H1 (cell line): ENCODE results near the gene RASD2. TPM values are rescaled to one million over a fixed set of nuclear protein-coding genes. Genes with fewer than 3 reads are reported as not detected.

ENCODE experiments used
- CTCF ChIA-PET: fragments of 300-600 bp; sonication (Branson Sonifier 250); formaldehyde crosslinking; loops from one replicate; lab custom pipeline; 2021; ENCODE audit not compliant: partially characterized antibody; lab: Charles Lee
- POLR2A ChIA-PET: fragments of 300-600 bp; sonication (Branson Sonifier 250); formaldehyde crosslinking; loops from one replicate; lab custom pipeline; 2021; ENCODE audit warnings: inconsistent platforms; ENCODE audit not compliant: partially characterized antibody; lab: Charles Lee
- DNase-seq, 2 experiments: peaks; one replicate each; pipeline versions ENCODE4 v3.0.0 to v3.0.0-alpha.2; 2010 to 2022; ENCODE audit warnings: low spot score in 2 of 2, low read depth in 1 of 2, mixed read lengths in 1 of 2
- FAIRE-seq: peaks from 2 replicates; lab custom pipeline; 2011; peaks lifted over from hg19 to GRCh38; lab: Jason Lieb, UNC
- H2AFZ ChIP-seq: 2 replicates; pipeline ENCODE4 v1.8.1; 2012; ENCODE audit warnings: low read length, inconsistent platforms
- H2AK5ac ChIP-seq: 2 replicates; pipeline ENCODE4 v1.6.1; 2013; ENCODE audit warnings: low read depth, low read length
- H2BK120ac ChIP-seq: replicated peaks from 2 replicates; pipeline ENCODE3; 2013; ENCODE audit warnings: low read depth, low read length, inconsistent platforms
- H2BK12ac ChIP-seq: 2 replicates; pipeline ENCODE4 v1.6.1; 2013; ENCODE audit warnings: low read depth, low read length
- H2BK15ac ChIP-seq: 2 replicates; pipeline ENCODE4 v1.6.1; 2013; ENCODE audit warnings: low read length
- H2BK20ac ChIP-seq: 2 replicates; pipeline ENCODE4 v1.6.1; 2013; ENCODE audit warnings: low read length
- H2BK5ac ChIP-seq: 2 replicates; pipeline ENCODE4 v1.6.1; 2013; ENCODE audit warnings: low read depth, low read length
- H3K14ac ChIP-seq: 2 replicates; pipeline ENCODE4 v1.6.1; 2013; ENCODE audit warnings: inconsistent platforms; ENCODE audit not compliant: insufficient read length
- H3K18ac ChIP-seq: 2 replicates; pipeline ENCODE4 v1.6.1; 2013; ENCODE audit warnings: low read length; ENCODE audit errors: extremely low read depth
- H3K23ac ChIP-seq: 2 replicates; pipeline ENCODE4 v1.6.1; 2013; ENCODE audit warnings: inconsistent platforms; ENCODE audit not compliant: insufficient read length
- H3K23me2 ChIP-seq: 2 replicates; pipeline ENCODE4 v1.6.1; 2013; ENCODE audit warnings: low read depth, low read length
- H3K27ac ChIP-seq: 2 replicates; pipeline ENCODE4 v1.6.1; 2011; ENCODE audit warnings: low read depth, low read length, inconsistent platforms
- H3K27me3 ChIP-seq, 4 experiments: replicated peaks in 1 of 4; 1 replicate in 1 of 4; 2 replicates in 3 of 4; pipeline versions ENCODE4 v1.6.1 to v1.8.1; 2011 to 2013; ENCODE audit warnings: low read length in 3 of 4, mild to moderate bottlenecking in 3 of 4, inconsistent platforms in 2 of 4, mixed read lengths in 2 of 4, moderate library complexity in 1 of 4; ENCODE audit not compliant: control insufficient read depth in 3 of 4, insufficient read depth in 3 of 4; ENCODE audit errors: extremely low read depth in 1 of 4
- H3K36me3 ChIP-seq, 4 experiments: 2 replicates each; pipeline versions ENCODE4 v1.6.1 to v1.8.1; 2011 to 2013; ENCODE audit warnings: mild to moderate bottlenecking in 4 of 4, low read length in 3 of 4, moderate library complexity in 2 of 4, control low read depth in 1 of 4, inconsistent platforms in 1 of 4; ENCODE audit not compliant: insufficient read depth in 4 of 4, control insufficient read depth in 2 of 4
- H3K4ac ChIP-seq: replicated peaks from 2 replicates; pipeline ENCODE3; 2013; ENCODE audit warnings: low read length, low read depth, mixed read lengths, inconsistent platforms; ENCODE audit not compliant: insufficient read length
- H3K4me1 ChIP-seq, 4 experiments: replicated peaks in 1 of 4; 1 replicate in 1 of 4; 2 replicates in 3 of 4; pipeline versions ENCODE4 v1.6.1 to v1.8.1; 2011 to 2013; ENCODE audit warnings: low read length in 3 of 4, inconsistent platforms in 2 of 4, mixed read lengths in 1 of 4; ENCODE audit not compliant: insufficient read depth in 4 of 4, control insufficient read depth in 3 of 4
- H3K4me2 ChIP-seq, 2 experiments: 2 replicates each; pipeline versions ENCODE4 v1.6.1 to v1.8.1; 2011 to 2013; ENCODE audit warnings: low read depth in 2 of 2, low read length in 2 of 2, control low read depth in 1 of 2, inconsistent platforms in 1 of 2, mild to moderate bottlenecking in 1 of 2; ENCODE audit not compliant: insufficient read depth in 1 of 2
- H3K4me3 ChIP-seq, 4 experiments: fragments of 200-600, 300-600 bp in 1 of 4; sonication (generic), shearing (Covaris generic), sonication (Bioruptor Twin) in 1 of 4; 2 replicates each; pipeline versions ENCODE4 v1.5.1 to v1.8.1; 2011 to 2016; ENCODE audit warnings: low read length in 4 of 4, low read depth in 3 of 4, control low read depth in 2 of 4, inconsistent platforms in 2 of 4, mild to moderate bottlenecking in 2 of 4, mixed read lengths in 1 of 4, moderate library complexity in 1 of 4; ENCODE audit not compliant: insufficient read depth in 2 of 4; ENCODE audit errors: extremely low read depth in 1 of 4
- H3K56ac ChIP-seq: replicated peaks from 2 replicates; pipeline ENCODE3; 2013; ENCODE audit warnings: low read depth, mild to moderate bottlenecking, mixed read lengths, low read length, inconsistent platforms; ENCODE audit not compliant: insufficient read length
- H3K79me1 ChIP-seq: 2 replicates; pipeline ENCODE4 v1.6.1; 2013; ENCODE audit warnings: low read depth, low read length, control low read depth
- H3K79me2 ChIP-seq, 2 experiments: 2 replicates each; pipeline versions ENCODE4 v1.6.1 to v1.8.1; 2012 to 2013; ENCODE audit warnings: low read length in 2 of 2, mild to moderate bottlenecking in 2 of 2, inconsistent platforms in 1 of 2; ENCODE audit not compliant: insufficient read depth in 2 of 2, control insufficient read depth in 1 of 2
- H3K9ac ChIP-seq, 4 experiments: replicated peaks in 1 of 4; 1 replicate in 1 of 4; 2 replicates in 3 of 4; pipeline versions ENCODE4 v1.6.1 to v1.8.1; 2011 to 2013; ENCODE audit warnings: low read depth in 3 of 4, low read length in 3 of 4, control low read depth in 2 of 4, mild to moderate bottlenecking in 2 of 4, moderate library complexity in 2 of 4, inconsistent platforms in 1 of 4; ENCODE audit errors: extremely low read depth in 1 of 4
- H3K9me3 ChIP-seq, 2 experiments: 2 replicates each; pipeline versions ENCODE4 v1.6.1 to v1.8.1; 2012 to 2013; ENCODE audit warnings: mild to moderate bottlenecking in 2 of 2, moderate library complexity in 2 of 2, control low read depth in 1 of 2, inconsistent platforms in 1 of 2, low read depth in 1 of 2, low read length in 1 of 2, mixed read lengths in 1 of 2; ENCODE audit not compliant: insufficient read depth in 2 of 2
- H4K20me1 ChIP-seq, 2 experiments: replicated peaks in 1 of 2; 2 replicates each; pipeline versions ENCODE3 to v1.8.1; 2011 to 2013; ENCODE audit warnings: inconsistent platforms in 2 of 2, low read length in 2 of 2, mild to moderate bottlenecking in 1 of 2; ENCODE audit not compliant: insufficient read depth in 2 of 2, control insufficient read depth in 1 of 2
- H4K5ac ChIP-seq: 2 replicates; pipeline ENCODE4 v1.6.1; 2013; ENCODE audit warnings: low read length, low read depth, mixed read lengths, inconsistent platforms; ENCODE audit not compliant: insufficient read length
- H4K8ac ChIP-seq: 2 replicates; pipeline ENCODE4 v1.8.0; 2013; ENCODE audit warnings: mild to moderate bottlenecking, moderate library complexity, low read length, inconsistent platforms; ENCODE audit not compliant: insufficient read depth; ENCODE audit errors: extremely low read depth
- H4K91ac ChIP-seq: replicated peaks from 2 replicates; pipeline ENCODE3; 2013; ENCODE audit warnings: low read length, mixed read lengths, inconsistent platforms; ENCODE audit not compliant: insufficient read length
- ASH2L ChIP-seq: fragments of 200-600, 300-600 bp; sonication (generic); IDR thresholded peaks from one replicate; pipeline ENCODE4 v1.7.1; 2017; ENCODE audit warnings: low read length
- CREB1 ChIP-seq: IDR thresholded peaks from 2 replicates; pipeline ENCODE4 v1.6.1; 2012; ENCODE audit warnings: inconsistent platforms
- HDAC2 ChIP-seq, 2 experiments: fragments of 300-600 bp in 1 of 2; sonication (generic) in 1 of 2; IDR thresholded peaks; 2 replicates each; pipeline ENCODE4 v1.6.1; 2011 to 2012; ENCODE audit warnings: low read depth in 2 of 2, low read length in 2 of 2, mild to moderate bottlenecking in 2 of 2, moderate library complexity in 2 of 2, borderline replicate concordance in 1 of 2, inconsistent platforms in 1 of 2
- JUND ChIP-seq: IDR thresholded peaks from 2 replicates; pipeline ENCODE4 v1.6.1; 2011; ENCODE audit warnings: mild to moderate bottlenecking, improper control_type of control experiment, low read length
- PHF8 ChIP-seq: fragments of 200-600 bp; sonication (generic); conservative IDR thresholded peaks from 2 replicates; pipeline ENCODE4 v1.7.1; 2012; ENCODE audit warnings: low read depth, mild to moderate bottlenecking, inconsistent platforms, low read length, moderate library complexity
- POLR2A ChIP-seq, 2 experiments: IDR thresholded peaks; 1 replicate in 1 of 2; 2 replicates in 1 of 2; pipeline ENCODE4 v1.6.1; 2011; ENCODE audit warnings: low read depth in 2 of 2, low read length in 2 of 2, mild to moderate bottlenecking in 2 of 2; ENCODE audit errors: control extremely low read depth in 1 of 2
- RBBP5 ChIP-seq: IDR thresholded peaks from 2 replicates; pipeline ENCODE4 v1.7.1; 2012; ENCODE audit warnings: low read depth, mild to moderate bottlenecking, inconsistent platforms, low read length, moderate library complexity, borderline replicate concordance
- RNF2 ChIP-seq: fragments of 200-900, 300-1000 bp; sonication (generic); IDR thresholded peaks from 2 replicates; pipeline ENCODE4 v1.7.1; 2016; ENCODE audit warnings: borderline replicate concordance, low read depth, mild to moderate bottlenecking, antibody characterized with exemption, low read length; ENCODE audit not compliant: poor library complexity, severe bottlenecking; ENCODE audit errors: missing control alignments
- RXRA ChIP-seq: IDR thresholded peaks from 2 replicates; pipeline ENCODE4 v1.6.1; 2011; ENCODE audit warnings: low read depth, mild to moderate bottlenecking, low read length, moderate library complexity; ENCODE audit not compliant: insufficient read depth
- SIX5 ChIP-seq: IDR thresholded peaks from 2 replicates; pipeline ENCODE4 v1.6.1; 2011; ENCODE audit warnings: mild to moderate bottlenecking, low read depth, low read length
- SRF ChIP-seq: IDR thresholded peaks from 2 replicates; pipeline ENCODE4 v1.6.1; 2011; ENCODE audit warnings: mild to moderate bottlenecking, low read depth, low read length, moderate library complexity
- WGBS, 2 experiments: shearing (Covaris generic) in 1 of 2; methylation state at CpG; one replicate each; pipeline versions ENCODE4 v1.1.6 to v1.1.7; 2013 to 2015; ENCODE audit warnings: low lambda C conversion rate in 2 of 2, mixed read lengths in 2 of 2, inconsistent platforms in 1 of 2, low coverage in 1 of 2, missing lambda C conversion rate in 1 of 2; ENCODE audit not compliant: insufficient replicate concordance in 2 of 2, insufficient coverage in 1 of 2, insufficient read length in 1 of 2; ENCODE audit errors: extremely low coverage in 1 of 2, missing lambda C conversion rate in 1 of 2; 5-methylcytosine and 5-hydroxymethylcytosine counted together
- polyA plus RNA-seq, 7 experiments: library from polyadenylated mRNA; depleted of rRNA in 3 of 7; stranded (reverse) in 5 of 7; unstranded in 2 of 7; fragments of >200 nt in 5 of 7; fragments of 200-250 nt in 2 of 7; gene quantifications; 1 replicate in 5 of 7; 2 replicates in 1 of 7; 4 replicates in 1 of 7; pipeline versions ENCODE4 v1.2.1 to v1.2.3, GENCODE V29; 2011 to 2013; ENCODE audit warnings: missing spikeins in 2 of 7, mixed read lengths in 2 of 7
- total RNA-seq: library from RNA; stranded (reverse); fragmentation: NEBNext Ultra II Directional; extraction: Animal tissue kit (Norgen Biotek cat#: 25700); gene quantifications from 2 replicates; pipeline ENCODE4 v1.2.1, GENCODE V29; 2021

RASD2 gene
- total and polyA plus RNA-seq, 2 of the 8 experiments (the other 6 are each of a cell fraction or from before 2014, with no cell fraction given), result 1.9 to 5.1 TPM

- Histone ChIP-seq H4K5ac (no peak overlapping the region), H3K4me2 (no peak overlapping the region), H3K56ac (no peak overlapping the region), H2BK12ac (no peak overlapping the region), H3K27me3 (no peaks in the 10 kb centered on the region; a peak in 1 of 7 replicates), H3K14ac (no peak overlapping the region), H3K23me2 (no peaks in the 10 kb centered on the region; the same call in 1 of the 2 replicates), H4K8ac (no peak overlapping the region), H3K9ac (no peak overlapping the region), H3K79me2 (no peaks in the 10 kb centered on the region), H3K4me1 (peaks cover 0 to 6% (median 3%) of the 10 kb centered on the region in 4 experiments; a peak in 4 of 7 replicates), H2BK120ac (no peak overlapping the region), H2AK5ac (no peak overlapping the region), H2BK5ac (no peak overlapping the region), H4K20me1 (no peaks in the 10 kb centered on the region), H3K36me3 (no peaks in the 10 kb centered on the region), H3K18ac (no peak overlapping the region), H3K4me3 (no peak overlapping the region), H4K91ac (no peak overlapping the region), H2BK20ac (no peak overlapping the region), H3K23ac (no peak overlapping the region), H2AFZ (no peak overlapping the region), H3K9me3 (no peaks in the 10 kb centered on the region), H3K27ac (no peak overlapping the region), H2BK15ac (no peak overlapping the region), H3K4ac (no peak overlapping the region), H3K79me1 (no peaks in the 10 kb centered on the region)
- CTCF ChIA-PET, result interaction anchor here (0.5 to 2.2 kb wide), 5 partner anchors 16 to 89 kb away, joined by 3 to 8 read pairs (median 4); no protein-coding TSS in a partner anchor
- no peak for FAIRE-seq
- no peak for DNase-seq
- WGBS, 2 experiments, result 87% methylated on average over 9 of the region's 9 CpGs; no CpG with 5 or more reads in 1 of the 2 experiments
- POLR2A ChIA-PET, result interaction anchor here (0.6 kb wide), 1 partner anchor 107 kb away, joined by 3 read pairs; no protein-coding TSS in a partner anchor
- TF ChIP-seq RNF2 (no peak), POLR2A (IDR thresholded peaks at IDR 0.05; ENCODE audit: control extremely low read depth in 1 of 2, low read depth in 2 of 2, low read length in 2 of 2) (no peak), CREB1 (no peak), PHF8 (no peak), RXRA (no peak), JUND (no peak), HDAC2 (IDR thresholded peaks at IDR 0.05; ENCODE audit: borderline replicate concordance in 1 of 2, low read depth in 2 of 2, low read length in 2 of 2) (no peak), ASH2L (no peak), RBBP5 (no peak), SIX5 (no peak), SRF (no peak)
Observed at GRCh38 chr22:35519306-35520000, 21.2 kb upstream of the RASD2 start.
